Lower leg skin (tissue), 3 donors: ENCODE data around the gene ASPG.

Source experiments
- POLR2A ChIP-seq, 2 donors: fragments of 450-650 bp; IDR thresholded peaks; one replicate each; pipeline ENCODE4 v1.6.1; 2016 to 2017; ENCODE audit warnings: antibody characterized with exemption in 2 of 2, mild to moderate bottlenecking in 1 of 2, moderate library complexity in 1 of 2
- TF ChIP-seq, protein P1 (sequence below), 3 donors: fragments of 450-650 bp; IDR thresholded peaks; one replicate each; pipeline ENCODE4 v1.5.1; 2016; ENCODE audit warnings: antibody characterized with exemption in 3 of 3, mild to moderate bottlenecking in 3 of 3, moderate library complexity in 2 of 3

DNA sequence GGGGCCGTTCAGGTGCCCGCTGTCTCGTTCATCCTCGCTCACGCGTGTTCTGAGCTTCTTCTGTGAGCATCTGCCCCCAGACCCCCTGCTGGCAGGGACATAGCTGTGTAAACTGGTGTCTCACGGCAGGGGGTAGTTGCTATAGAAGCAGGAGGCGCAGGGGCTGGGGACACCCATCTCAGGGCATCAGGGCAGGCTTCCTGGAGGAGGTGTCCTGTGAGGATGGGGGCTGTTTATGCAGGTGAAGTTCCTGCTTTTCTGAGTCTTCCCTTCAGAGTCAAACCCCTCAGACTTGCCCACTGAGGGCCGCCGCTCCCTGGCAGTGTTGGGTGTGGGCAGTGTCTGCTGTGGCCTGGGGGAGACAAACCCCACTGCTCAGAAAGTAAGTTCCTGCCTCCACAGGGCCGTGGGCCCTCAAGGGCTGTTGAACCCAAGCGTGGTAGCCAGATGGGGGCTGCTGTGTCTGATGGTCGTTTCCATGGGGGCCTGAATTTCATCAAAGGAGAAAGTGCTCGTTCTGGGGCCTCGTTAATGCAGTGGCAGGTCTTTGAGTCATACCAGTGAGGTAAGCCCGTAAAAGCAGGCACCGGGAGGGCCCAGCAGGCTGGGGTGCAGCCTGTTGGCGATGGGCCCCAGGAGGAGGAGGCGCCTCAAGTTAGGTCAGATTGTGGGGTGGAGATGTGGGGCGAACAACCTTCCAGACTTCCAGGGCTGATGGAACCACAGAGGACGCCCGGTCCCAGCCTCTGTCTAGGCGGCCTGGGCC, 76.3 kb downstream of the ASPG start:
- TF ChIP-seq, protein P1, sequence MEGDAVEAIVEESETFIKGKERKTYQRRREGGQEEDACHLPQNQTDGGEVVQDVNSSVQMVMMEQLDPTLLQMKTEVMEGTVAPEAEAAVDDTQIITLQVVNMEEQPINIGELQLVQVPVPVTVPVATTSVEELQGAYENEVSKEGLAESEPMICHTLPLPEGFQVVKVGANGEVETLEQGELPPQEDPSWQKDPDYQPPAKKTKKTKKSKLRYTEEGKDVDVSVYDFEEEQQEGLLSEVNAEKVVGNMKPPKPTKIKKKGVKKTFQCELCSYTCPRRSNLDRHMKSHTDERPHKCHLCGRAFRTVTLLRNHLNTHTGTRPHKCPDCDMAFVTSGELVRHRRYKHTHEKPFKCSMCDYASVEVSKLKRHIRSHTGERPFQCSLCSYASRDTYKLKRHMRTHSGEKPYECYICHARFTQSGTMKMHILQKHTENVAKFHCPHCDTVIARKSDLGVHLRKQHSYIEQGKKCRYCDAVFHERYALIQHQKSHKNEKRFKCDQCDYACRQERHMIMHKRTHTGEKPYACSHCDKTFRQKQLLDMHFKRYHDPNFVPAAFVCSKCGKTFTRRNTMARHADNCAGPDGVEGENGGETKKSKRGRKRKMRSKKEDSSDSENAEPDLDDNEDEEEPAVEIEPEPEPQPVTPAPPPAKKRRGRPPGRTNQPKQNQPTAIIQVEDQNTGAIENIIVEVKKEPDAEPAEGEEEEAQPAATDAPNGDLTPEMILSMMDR (IDR thresholded peaks at IDR 0.05): no peak
- no peak for TF ChIP-seq POLR2A (IDR thresholded peaks at IDR 0.05)
